Mononuclear cell (primary cell): ENCODE measurements around the gene C3orf33. TPM values are rescaled to one million over a fixed set of nuclear protein-coding genes. Genes with fewer than 3 reads are reported as not detected.

Experiments
- H3K27me3 ChIP-seq: 2 replicates; pipeline ENCODE4 v1.6.0; 2011; ENCODE audit warnings: low read length, control low read depth; ENCODE audit not compliant: insufficient read depth
- H3K4me1 ChIP-seq: 2 replicates; pipeline ENCODE4 v1.5.1; 2011; ENCODE audit warnings: mild to moderate bottlenecking, low read length, control low read depth; ENCODE audit not compliant: insufficient read depth
- H3K4me3 ChIP-seq: 2 replicates; pipeline ENCODE4 v1.5.1; 2011; ENCODE audit warnings: mild to moderate bottlenecking, low read length, moderate library complexity
- H3K9me3 ChIP-seq: 2 replicates; pipeline ENCODE4 v1.5.1; 2011; ENCODE audit warnings: low read depth, mild to moderate bottlenecking, control low read depth, low read length
- total RNA-seq: library from RNA; depleted of rRNA; stranded (reverse); fragments of >200 nt; gene quantifications from one replicate; pipeline ENCODE4 v1.2.3, GENCODE V29; 2012

Gene C3orf33
- total RNA-seq, 1 donor = 2.3 TPM

DNA sequence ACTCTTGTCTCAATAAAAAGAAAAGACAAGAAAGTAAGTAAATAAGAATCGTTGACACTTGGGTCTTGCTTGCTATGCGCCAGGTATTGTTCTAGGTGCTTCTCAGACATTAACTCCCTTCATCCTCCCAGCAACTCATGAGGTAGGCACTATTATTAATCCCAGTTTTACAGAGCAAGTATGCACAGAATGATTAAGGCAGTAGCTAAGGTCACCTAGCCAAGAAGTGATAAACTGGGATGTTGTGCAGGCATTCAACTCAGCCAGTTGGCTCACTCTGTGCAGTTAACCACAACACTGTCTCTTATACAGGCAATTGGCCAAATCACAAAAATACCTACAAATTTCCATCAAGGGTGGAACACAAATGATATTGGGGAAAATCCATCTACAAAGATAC is 1.7 kb upstream of the C3orf33 start:
- Histone ChIP-seq H3K4me3 (no peak overlapping the region), H3K27me3 (no peaks in the 10 kb centered on the region), H3K4me1 (peaks cover 3% of the 10 kb centered on the region), H3K9me3 (no peaks in the 10 kb centered on the region)

DNA sequence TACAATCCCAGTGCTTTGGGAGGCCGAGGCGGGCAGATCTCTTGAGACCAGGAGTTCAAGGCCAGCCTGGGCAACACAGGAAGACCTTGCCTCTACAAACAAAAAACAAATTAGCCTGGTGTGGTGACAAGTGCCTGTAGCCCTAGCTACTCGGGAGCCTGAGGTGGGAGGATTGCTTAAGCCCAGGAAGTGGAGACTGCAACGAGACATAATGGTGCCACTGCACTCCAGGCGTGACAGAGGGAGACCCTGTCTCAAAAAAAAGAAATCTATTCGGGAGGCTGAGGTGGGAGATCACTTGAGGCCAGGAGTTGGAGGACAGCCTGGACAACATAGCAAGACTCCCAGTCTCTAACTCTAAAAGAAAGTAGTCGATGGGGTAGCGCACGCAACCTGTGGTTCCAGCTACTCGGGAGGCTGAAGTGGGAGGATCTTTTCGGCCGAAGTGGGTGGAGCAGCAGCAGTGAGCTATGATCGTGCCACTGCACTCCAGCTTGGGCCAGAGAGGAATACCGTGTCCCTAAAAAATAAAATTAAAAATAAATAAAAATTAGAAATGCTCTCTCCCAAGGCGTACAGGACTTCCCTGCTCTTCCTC is 775 bp downstream of the C3orf33 start:
- peaks cover 3% of the 10 kb centered on the region for H3K4me1 ChIP-seq
- peak overlapping the region; percentile 56 for H3K4me3 ChIP-seq
- H3K9me3 ChIP-seq = no peaks in the 10 kb centered on the region
- no peaks in the 10 kb centered on the region for H3K27me3 ChIP-seq

- Histone ChIP-seq H3K4me1 (peaks cover 3% of the 10 kb centered on the region), H3K27me3 (no peaks in the 10 kb centered on the region), H3K4me3 (no peak overlapping the region), H3K9me3 (no peaks in the 10 kb centered on the region)
These were observed 1.8 kb downstream of the C3orf33 start for GRCh38 chr3:155804323-155804722.

DNA sequence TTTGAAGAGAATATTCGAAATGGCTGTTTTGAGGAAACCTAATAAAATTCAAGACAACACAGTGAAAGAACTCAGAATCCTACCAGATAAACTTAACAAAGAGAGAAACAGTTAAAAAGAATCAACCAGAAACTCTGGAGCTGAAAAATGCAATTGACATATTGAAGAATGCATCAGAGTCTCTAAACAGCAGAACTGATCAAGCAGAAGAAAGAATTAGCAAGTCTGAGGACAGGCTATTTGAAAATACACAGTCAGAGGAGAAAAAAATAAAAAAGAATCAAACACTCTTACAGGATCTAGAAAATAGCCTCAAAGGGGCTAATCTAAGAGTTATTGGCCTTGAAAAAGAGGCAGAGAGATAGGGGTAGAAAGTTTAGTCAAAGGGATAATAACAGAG is 13.5 kb downstream of the C3orf33 start:
- H3K4me1 ChIP-seq = peaks cover 7% of the 10 kb centered on the region
- H3K27me3 ChIP-seq = no peaks in the 10 kb centered on the region
- H3K4me3 ChIP-seq = no peak overlapping the region
- H3K9me3 ChIP-seq = no peaks in the 10 kb centered on the region

- H3K27me3 ChIP-seq = no peaks in the 10 kb centered on the region
- H3K4me1 ChIP-seq = peaks cover 7% of the 10 kb centered on the region
- no peaks in the 10 kb centered on the region for H3K9me3 ChIP-seq
- no peak overlapping the region for H3K4me3 ChIP-seq
These were observed 14.9 kb downstream of the C3orf33 start for GRCh38 chr3:155791190-155791589.

- peaks cover 11% of the 10 kb centered on the region for H3K4me1 ChIP-seq
- H3K4me3 ChIP-seq = no peak overlapping the region
- H3K27me3 ChIP-seq = no peaks in the 10 kb centered on the region
- H3K9me3 ChIP-seq = no peaks in the 10 kb centered on the region
These were observed 15.7 kb downstream of the C3orf33 start for GRCh38 chr3:155790272-155790925.

DNA sequence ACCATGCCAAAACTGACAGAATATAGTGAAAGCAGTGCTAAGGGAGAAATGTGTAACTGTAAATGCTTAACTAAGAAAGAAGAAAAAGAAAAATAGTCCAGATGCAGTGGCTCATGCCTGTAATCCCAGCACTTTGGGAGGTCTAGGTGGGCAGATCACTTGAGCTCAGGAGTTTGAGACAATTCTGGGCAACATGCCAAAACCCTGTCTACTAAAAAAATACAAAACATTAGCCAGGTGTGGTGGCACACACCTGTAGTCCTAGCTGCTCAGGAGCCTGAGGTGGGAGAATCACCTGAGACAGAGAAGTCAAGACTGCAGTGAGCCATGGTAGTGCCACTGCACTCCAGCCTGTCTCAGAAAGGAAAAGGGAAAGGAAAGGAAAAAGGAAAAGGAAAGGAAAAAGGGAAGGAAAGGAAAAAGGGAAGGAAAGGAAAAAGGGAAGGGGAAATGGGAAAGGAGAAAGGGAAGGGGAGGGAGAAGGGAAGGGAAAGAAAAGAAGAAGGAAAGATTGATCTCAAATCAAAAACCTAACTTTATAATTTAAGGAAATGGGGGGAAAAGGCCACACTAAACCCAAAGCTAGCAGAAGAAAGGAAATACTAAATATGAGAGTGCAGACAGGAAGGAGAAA is 20.3 kb downstream of the C3orf33 start:
- Histone ChIP-seq H3K4me3 (no peak overlapping the region), H3K4me1 (peaks cover 9% of the 10 kb centered on the region), H3K27me3 (no peaks in the 10 kb centered on the region), H3K9me3 (peaks cover 9% of the 10 kb centered on the region)

DNA sequence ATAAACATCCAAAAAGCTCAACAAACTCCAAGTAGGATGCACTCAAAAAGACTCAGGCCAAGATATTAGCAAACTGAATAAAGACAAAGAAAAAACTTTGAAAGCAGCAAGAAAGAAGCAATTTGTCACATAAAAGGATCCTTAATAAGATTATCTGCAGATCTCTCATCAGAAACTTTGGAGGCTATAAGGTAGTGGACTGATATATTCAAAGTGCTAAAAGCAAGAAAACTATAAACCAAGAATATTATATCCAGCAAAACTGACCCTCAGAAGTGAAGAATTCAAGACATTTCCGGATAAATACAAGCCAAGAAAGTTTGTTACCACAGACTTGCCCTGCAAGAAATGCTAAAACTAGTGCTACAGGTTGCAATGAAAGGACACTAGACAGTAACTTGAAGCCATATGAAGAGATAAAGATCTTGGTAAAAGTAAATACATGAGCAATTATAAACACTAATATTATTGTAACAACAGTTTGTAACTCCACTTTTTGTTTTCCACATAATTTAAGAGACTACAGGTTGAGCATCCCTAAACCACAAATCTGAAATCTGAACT is 23.6 kb downstream of the C3orf33 start:
- Histone ChIP-seq H3K9me3 (peaks cover 9% of the 10 kb centered on the region), H3K27me3 (no peaks in the 10 kb centered on the region), H3K4me1 (peaks cover 4% of the 10 kb centered on the region), H3K4me3 (no peak overlapping the region)

- no peaks in the 10 kb centered on the region for H3K27me3 ChIP-seq
- no peaks in the 10 kb centered on the region for H3K4me1 ChIP-seq
- peaks cover 9% of the 10 kb centered on the region for H3K9me3 ChIP-seq
- no peak overlapping the region for H3K4me3 ChIP-seq
These were observed 25.8 kb downstream of the C3orf33 start for GRCh38 chr3:155780291-155780690.

GRCh38 chr3:155778462-155778861 is 27.6 kb downstream of the C3orf33 start:
- no peaks in the 10 kb centered on the region for H3K27me3 ChIP-seq
- H3K9me3 ChIP-seq = peaks cover 9% of the 10 kb centered on the region
- H3K4me3 ChIP-seq = no peak overlapping the region
- H3K4me1 ChIP-seq = no peaks in the 10 kb centered on the region

GRCh38 chr3:155772801-155773200 is 33.3 kb downstream of the C3orf33 start:
- no peak overlapping the region for H3K4me3 ChIP-seq

GRCh38 chr3:155771126-155771525 is 35.0 kb downstream of the C3orf33 start:
- Histone ChIP-seq H3K4me1 (no peaks in the 10 kb centered on the region), H3K27me3 (no peaks in the 10 kb centered on the region), H3K4me3 (no peak overlapping the region), H3K9me3 (no peaks in the 10 kb centered on the region)

More at GRCh38 chr3:155772801-155773200, 33.3 kb downstream of the C3orf33 start:
- no peaks in the 10 kb centered on the region for H3K9me3 ChIP-seq
- H3K4me1 ChIP-seq = no peaks in the 10 kb centered on the region
- no peaks in the 10 kb centered on the region for H3K27me3 ChIP-seq

DNA sequence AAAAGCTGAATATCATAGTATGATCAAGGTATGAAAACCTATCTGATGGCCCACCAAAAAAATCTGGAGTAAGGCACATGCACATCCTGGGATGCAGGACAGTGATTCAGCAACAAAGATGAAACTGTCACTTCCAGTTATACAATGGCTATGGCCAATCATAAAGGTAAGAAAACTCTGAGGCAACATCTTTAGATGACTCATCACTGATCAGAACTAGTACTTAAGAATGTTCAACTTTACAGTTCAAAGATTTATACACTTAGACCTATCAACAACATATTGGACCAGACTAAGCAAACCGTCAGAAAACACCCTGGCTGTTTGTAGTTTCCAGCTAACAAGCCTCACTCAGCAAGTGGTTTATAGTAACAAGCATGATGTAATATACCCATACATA is 39.9 kb downstream of the C3orf33 start:
- Histone ChIP-seq H3K4me3 (no peak overlapping the region), H3K4me1 (no peaks in the 10 kb centered on the region), H3K27me3 (no peaks in the 10 kb centered on the region), H3K9me3 (no peaks in the 10 kb centered on the region)

DNA sequence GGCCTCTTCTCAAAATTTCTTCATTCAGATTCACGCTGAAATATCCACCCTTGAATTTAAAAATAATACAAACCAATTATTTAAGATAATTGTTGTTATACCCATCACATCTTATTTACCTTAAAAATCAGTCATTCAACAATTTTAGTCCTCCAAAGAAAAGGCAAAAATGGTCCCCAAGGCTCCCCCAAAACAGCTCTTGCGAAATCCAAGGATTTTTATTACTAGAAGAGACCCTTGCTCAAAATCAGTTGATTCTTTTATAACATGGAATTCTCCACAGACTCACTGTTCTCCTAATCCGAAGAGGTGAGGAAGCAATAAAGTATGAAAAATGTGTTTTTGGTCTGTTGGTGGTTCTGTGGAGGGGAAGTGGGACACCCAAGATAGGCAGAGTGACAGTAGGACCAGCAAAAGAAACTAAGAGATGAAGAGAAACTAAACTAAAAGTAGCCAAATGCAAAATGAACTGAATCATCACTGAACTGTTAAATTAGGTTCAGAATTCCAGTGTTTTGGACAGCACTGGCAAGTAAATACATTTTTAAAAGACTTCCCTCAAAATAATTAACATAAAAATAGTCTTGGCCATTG is 42.1 kb downstream of the C3orf33 start:
- H3K4me1 ChIP-seq = no peaks in the 10 kb centered on the region
- H3K4me3 ChIP-seq = no peak overlapping the region
- no peaks in the 10 kb centered on the region for H3K9me3 ChIP-seq
- H3K27me3 ChIP-seq = no peaks in the 10 kb centered on the region

- Histone ChIP-seq H3K4me1 (no peaks in the 10 kb centered on the region), H3K9me3 (no peaks in the 10 kb centered on the region), H3K27me3 (no peaks in the 10 kb centered on the region), H3K4me3 (no peak overlapping the region)
These were observed 45.4 kb downstream of the C3orf33 start for GRCh38 chr3:155760653-155761052.
